Kidney epithelial cell (primary cell): ENCODE measurements around the gene DDR1. TPM values are rescaled to one million over a fixed set of nuclear protein-coding genes. Genes with fewer than 3 reads are reported as not detected.

Experiments used
- DNase-seq: peaks from one replicate; pipeline ENCODE4 v3.0.0-alpha.2; 2010; ENCODE audit warnings: low read depth
- H3K27me3 ChIP-seq: 2 replicates; pipeline ENCODE4 v1.6.0; 2011; ENCODE audit warnings: low read length; ENCODE audit not compliant: control insufficient read depth, insufficient read depth
- H3K36me3 ChIP-seq: 2 replicates; pipeline ENCODE4 v1.5.1; 2011; ENCODE audit warnings: low read length; ENCODE audit not compliant: control insufficient read depth, insufficient read depth
- H3K4me3 ChIP-seq: 2 replicates; pipeline ENCODE4 v1.5.1; 2011; ENCODE audit warnings: low read depth, mild to moderate bottlenecking, control low read depth, low read length
- total RNA-seq: library from RNA; depleted of rRNA; stranded (reverse); fragments of >200 nt; gene quantifications from 2 replicates; pipeline ENCODE4 v1.2.3, GENCODE V29; 2015
- TF ChIP-seq, protein P1 (sequence below): IDR thresholded peaks from 2 replicates; pipeline ENCODE4 v1.5.1; 2011; ENCODE audit warnings: mild to moderate bottlenecking, moderate library complexity, low read length, control low read depth, inconsistent platforms; ENCODE audit not compliant: insufficient read depth, poor library complexity, severe bottlenecking

The DDR1 gene
- total RNA-seq, 1 donor from 2014 or later: 171 TPM

- TF ChIP-seq, protein P1, sequence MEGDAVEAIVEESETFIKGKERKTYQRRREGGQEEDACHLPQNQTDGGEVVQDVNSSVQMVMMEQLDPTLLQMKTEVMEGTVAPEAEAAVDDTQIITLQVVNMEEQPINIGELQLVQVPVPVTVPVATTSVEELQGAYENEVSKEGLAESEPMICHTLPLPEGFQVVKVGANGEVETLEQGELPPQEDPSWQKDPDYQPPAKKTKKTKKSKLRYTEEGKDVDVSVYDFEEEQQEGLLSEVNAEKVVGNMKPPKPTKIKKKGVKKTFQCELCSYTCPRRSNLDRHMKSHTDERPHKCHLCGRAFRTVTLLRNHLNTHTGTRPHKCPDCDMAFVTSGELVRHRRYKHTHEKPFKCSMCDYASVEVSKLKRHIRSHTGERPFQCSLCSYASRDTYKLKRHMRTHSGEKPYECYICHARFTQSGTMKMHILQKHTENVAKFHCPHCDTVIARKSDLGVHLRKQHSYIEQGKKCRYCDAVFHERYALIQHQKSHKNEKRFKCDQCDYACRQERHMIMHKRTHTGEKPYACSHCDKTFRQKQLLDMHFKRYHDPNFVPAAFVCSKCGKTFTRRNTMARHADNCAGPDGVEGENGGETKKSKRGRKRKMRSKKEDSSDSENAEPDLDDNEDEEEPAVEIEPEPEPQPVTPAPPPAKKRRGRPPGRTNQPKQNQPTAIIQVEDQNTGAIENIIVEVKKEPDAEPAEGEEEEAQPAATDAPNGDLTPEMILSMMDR: no peak
- DNase-seq: no peak
- no peaks in the 10 kb centered on the region for H3K36me3 ChIP-seq
- H3K4me3 ChIP-seq: no peak overlapping the region
- H3K27me3 ChIP-seq: no peaks in the 10 kb centered on the region
Observed at GRCh38 chr6:30837432-30837831, 46.9 kb upstream of the DDR1 start.

GRCh38 chr6:30837870-30838269 lies 46.4 kb upstream of the DDR1 start:
- no peak for DNase-seq
- H3K4me3 ChIP-seq: no peak overlapping the region
- no peaks in the 10 kb centered on the region for H3K36me3 ChIP-seq
- TF ChIP-seq, protein P1: no peak
- H3K27me3 ChIP-seq: no peaks in the 10 kb centered on the region

DNA sequence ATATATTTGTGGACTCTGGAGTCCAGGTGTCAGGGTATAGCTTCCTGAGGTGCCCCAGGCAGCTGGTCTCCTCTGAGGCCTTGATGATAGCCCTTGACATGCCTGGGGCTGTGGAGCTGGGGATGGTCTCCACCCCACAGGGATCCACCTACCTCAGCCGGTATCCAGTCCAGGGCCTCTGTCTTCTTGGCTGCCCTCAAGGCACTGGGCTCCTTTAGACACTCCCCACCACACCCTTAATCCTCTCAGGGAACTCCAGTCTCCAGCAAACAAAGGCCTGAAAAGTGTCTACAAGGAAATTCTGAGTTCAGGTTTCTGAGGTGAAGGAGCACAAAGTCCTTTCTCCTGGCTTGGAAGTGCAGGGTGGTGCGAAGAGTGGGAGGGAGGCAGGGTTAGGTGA lies 44.6 kb upstream of the DDR1 start:
- H3K4me3 ChIP-seq: no peak overlapping the region
- TF ChIP-seq, protein P1: no peak
- H3K36me3 ChIP-seq: no peaks in the 10 kb centered on the region
- H3K27me3 ChIP-seq: no peaks in the 10 kb centered on the region
- DNase-seq: no peak

DNA sequence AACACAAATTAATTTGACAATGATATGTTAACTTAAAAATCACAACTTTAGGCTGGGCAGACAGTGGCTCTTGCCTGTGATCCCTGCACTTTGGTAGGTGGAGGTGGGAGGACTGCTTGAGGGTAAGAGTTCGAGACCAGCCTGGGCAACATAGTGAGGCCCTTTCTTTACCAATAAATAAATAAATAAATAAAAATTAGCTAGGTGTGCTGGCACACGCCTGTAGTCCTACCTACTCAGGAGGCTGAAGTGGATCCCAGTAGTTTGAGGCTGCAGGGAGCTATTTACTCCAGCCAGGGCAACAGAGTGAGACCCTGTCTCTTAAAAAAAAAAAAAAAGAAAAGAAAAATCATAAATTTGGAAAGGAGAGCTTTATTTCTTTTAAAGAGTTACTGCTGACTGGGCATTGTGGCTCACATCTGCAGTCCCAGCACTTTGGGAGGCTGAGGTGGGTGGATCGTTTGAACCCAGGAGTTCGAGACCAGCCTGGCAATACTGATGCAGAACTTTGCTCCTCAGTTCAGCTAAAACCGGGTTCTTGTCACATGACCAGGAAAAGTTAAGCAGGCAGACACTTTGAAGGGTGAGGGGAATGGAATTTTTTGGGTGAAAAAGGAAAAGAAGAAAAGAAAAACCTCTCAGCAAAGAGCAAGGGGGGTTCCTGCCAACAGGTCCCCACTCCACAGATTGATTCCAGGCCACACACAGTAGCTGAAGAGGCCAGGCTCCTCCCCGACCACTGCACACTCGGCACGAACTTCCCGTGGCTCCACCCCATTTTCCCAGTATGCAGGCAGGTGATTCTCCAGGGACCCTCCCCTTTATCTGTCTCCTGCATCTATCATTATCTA lies 44.0 kb upstream of the DDR1 start:
- DNase-seq: no peak
- Histone ChIP-seq H3K27me3 (no peaks in the 10 kb centered on the region), H3K4me3 (no peak overlapping the region), H3K36me3 (no peaks in the 10 kb centered on the region)
- TF ChIP-seq, protein P1: no peak

GRCh38 chr6:30840935-30841643 lies 43.2 kb upstream of the DDR1 start:
- H3K4me3 ChIP-seq: no peak overlapping the region
- no peaks in the 10 kb centered on the region for H3K36me3 ChIP-seq
- no peaks in the 10 kb centered on the region for H3K27me3 ChIP-seq
- TF ChIP-seq, protein P1: no peak
- DNase-seq: no peak
